Muscle layer of duodenum (tissue), 2 donors: ENCODE data around the gene NTM.

Experiments
- H3K27ac ChIP-seq: one replicate; pipeline ENCODE4 v1.7.0; 2013; ENCODE audit warnings: mild to moderate bottlenecking, low read length
- H3K27me3 ChIP-seq: one replicate; pipeline ENCODE4 v1.7.0; 2013; ENCODE audit warnings: low read depth, mild to moderate bottlenecking, control low read depth, low read length
- H3K36me3 ChIP-seq, 2 donors: one replicate each; pipeline ENCODE4 v1.7.0; 2013; ENCODE audit warnings: low read length in 2 of 2, control low read depth in 1 of 2, mild to moderate bottlenecking in 1 of 2; ENCODE audit not compliant: insufficient read depth in 2 of 2, control insufficient read depth in 1 of 2
- H3K4me1 ChIP-seq, 2 donors: one replicate each; pipeline ENCODE4 v1.7.0; 2013; ENCODE audit warnings: low read length in 2 of 2, mild to moderate bottlenecking in 2 of 2, control low read depth in 1 of 2, moderate library complexity in 1 of 2; ENCODE audit not compliant: insufficient read depth in 2 of 2, control insufficient read depth in 1 of 2
- H3K4me3 ChIP-seq, 2 donors: one replicate each; pipeline ENCODE4 v1.7.0; 2013; ENCODE audit warnings: low read length in 2 of 2, low read depth in 1 of 2, mild to moderate bottlenecking in 1 of 2
- H3K9me3 ChIP-seq, 2 donors: one replicate each; pipeline ENCODE4 v1.7.0; 2013; ENCODE audit warnings: low read length in 2 of 2, control low read depth in 1 of 2, mild to moderate bottlenecking in 1 of 2; ENCODE audit not compliant: control insufficient read depth in 1 of 2
- donor health status: healthy.

The NTM gene

GRCh38 chr11:132284611-132285010 lies 914.2 kb downstream of the NTM start:
- Histone ChIP-seq H3K27ac (no peak overlapping the region), H3K36me3 (no peaks in the 10 kb centered on the region), H3K4me1 (peaks cover 0 to 20% of the 10 kb centered on the region in 2 donors), H3K9me3 (no peaks in the 10 kb centered on the region), H3K4me3 (no peak overlapping the region), H3K27me3 (no peaks in the 10 kb centered on the region)

DNA sequence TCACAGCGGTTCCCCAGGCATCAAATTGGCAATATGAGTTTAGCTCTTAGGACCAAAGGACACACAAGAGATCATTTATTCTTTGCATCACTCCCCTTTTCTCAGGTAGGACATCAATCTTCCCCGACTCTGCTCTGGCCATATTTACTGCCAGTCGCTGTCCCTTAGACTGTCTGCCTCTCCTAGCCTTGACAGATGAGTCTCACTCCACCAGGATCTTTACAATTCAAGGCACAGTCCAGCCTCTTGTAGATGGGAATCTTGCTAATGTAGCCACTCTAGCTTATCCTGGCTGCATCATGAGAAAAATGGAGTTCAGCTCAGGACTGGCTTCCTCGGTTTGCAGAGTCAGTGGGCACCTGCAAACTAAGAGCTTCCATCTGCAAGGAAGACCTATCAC lies 915.2 kb downstream of the NTM start:
- Histone ChIP-seq H3K36me3 (no peaks in the 10 kb centered on the region), H3K27ac (no peak overlapping the region), H3K9me3 (no peaks in the 10 kb centered on the region), H3K27me3 (no peaks in the 10 kb centered on the region), H3K4me1 (peaks cover 0 to 20% of the 10 kb centered on the region in 2 donors), H3K4me3 (no peak overlapping the region)

DNA sequence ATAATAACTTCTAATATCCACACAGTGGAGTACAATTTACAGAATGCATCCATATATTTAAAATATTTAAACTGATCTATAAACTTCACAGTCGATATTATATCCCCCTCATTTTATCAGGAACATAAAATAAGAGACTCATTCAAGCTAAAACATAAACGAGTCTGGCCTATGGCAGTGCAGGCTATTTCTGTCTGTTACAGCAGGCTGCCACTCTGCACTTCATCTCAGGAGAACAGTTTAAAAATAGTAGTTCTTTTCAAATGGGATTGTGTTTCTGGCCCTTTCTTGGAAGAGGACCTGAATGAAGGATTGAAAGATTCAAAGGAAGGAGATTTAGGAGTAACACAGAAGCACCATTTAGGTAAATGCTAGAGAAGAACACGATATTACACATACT lies 915.7 kb downstream of the NTM start:
- Histone ChIP-seq H3K27me3 (no peaks in the 10 kb centered on the region), H3K4me1 (peaks cover 0 to 20% of the 10 kb centered on the region in 2 donors), H3K27ac (no peak overlapping the region), H3K36me3 (no peaks in the 10 kb centered on the region), H3K4me3 (no peak overlapping the region), H3K9me3 (no peaks in the 10 kb centered on the region)

DNA sequence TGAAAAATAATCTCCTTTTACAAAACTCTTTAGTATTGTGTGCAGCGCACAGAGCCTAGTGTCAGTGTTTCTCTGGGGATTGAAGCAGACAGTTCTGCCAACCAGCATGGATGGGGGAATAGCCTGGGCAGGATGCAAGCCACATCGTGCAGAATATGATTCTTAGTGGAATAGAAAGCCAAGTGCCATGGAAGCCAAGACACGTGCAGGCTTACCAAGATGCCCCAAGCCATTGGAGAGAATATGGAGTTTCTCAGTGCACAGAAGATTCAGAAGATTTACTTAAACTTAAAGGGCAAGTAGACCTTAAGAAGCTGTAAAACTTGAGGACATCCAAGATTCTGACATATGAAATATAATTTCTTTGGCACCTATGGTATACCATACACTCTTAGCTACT lies 917.6 kb downstream of the NTM start:
- Histone ChIP-seq H3K36me3 (no peaks in the 10 kb centered on the region), H3K4me1 (peaks cover 0 to 20% of the 10 kb centered on the region in 2 donors), H3K27ac (no peak overlapping the region), H3K27me3 (no peaks in the 10 kb centered on the region), H3K4me3 (no peak overlapping the region), H3K9me3 (no peaks in the 10 kb centered on the region)

DNA sequence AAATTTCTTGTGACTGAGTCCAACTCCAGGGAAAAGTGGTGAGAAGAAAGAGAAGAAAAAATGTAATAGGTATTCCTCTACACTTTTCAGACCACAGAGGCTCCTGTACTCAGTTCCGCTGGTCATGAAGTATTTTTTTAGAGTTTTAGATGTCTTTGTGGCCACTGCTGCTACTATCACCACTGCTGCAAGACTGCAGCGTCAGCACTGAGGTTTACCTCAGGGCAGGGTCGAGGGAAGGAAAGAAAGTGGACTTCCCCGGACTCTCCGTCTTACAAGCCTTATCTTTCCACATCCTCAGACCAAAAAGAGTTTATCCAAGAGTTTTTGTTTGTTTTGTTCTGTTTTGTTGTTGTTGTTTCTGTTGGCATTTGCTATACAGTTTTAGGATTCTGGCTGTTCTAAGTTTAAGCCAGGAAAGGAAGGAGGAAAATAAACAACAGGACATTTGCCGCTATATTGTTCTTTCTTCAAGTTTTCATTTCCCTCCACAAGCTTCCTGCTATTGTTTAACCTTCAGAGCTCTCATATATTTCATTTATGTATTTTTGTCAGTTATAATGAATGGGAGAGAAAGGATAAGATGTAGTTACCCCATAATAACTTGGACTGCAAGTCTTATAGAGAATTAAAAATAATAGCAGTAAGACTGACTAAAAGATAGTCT lies 919.3 kb downstream of the NTM start:
- Histone ChIP-seq H3K27me3 (no peaks in the 10 kb centered on the region), H3K27ac (no peak overlapping the region), H3K4me1 (peaks cover 0 to 18% of the 10 kb centered on the region in 2 donors), H3K9me3 (no peaks in the 10 kb centered on the region), H3K36me3 (no peaks in the 10 kb centered on the region), H3K4me3 (no peak overlapping the region)

DNA sequence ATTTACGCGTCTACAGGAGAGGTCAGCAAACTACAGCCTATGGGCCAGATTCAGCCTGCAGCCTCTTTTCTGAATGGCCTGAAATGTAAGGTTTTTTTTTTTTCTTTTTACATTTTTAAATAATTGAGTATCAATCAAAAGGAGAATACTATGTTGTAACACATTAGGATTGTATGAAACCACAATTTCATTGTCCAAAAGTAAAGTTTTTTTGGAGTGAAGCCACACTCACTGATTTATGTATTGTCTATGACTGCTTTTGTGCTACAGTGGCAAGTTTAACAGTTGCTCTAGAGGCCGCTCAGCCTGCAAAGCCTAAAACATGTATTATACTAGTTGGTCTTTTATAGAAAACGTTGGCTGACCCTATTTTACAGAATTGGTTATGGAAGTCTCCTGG lies 923.2 kb downstream of the NTM start:
- Histone ChIP-seq H3K4me3 (no peak overlapping the region), H3K4me1 (no peaks in the 10 kb centered on the region), H3K27ac (no peak overlapping the region), H3K9me3 (no peaks in the 10 kb centered on the region), H3K36me3 (no peaks in the 10 kb centered on the region), H3K27me3 (no peaks in the 10 kb centered on the region)

GRCh38 chr11:132296946-132297610 lies 926.7 kb downstream of the NTM start:
- Histone ChIP-seq H3K4me1 (no peaks in the 10 kb centered on the region), H3K9me3 (no peaks in the 10 kb centered on the region), H3K27me3 (no peaks in the 10 kb centered on the region), H3K36me3 (no peaks in the 10 kb centered on the region), H3K27ac (no peak overlapping the region), H3K4me3 (no peak overlapping the region)

DNA sequence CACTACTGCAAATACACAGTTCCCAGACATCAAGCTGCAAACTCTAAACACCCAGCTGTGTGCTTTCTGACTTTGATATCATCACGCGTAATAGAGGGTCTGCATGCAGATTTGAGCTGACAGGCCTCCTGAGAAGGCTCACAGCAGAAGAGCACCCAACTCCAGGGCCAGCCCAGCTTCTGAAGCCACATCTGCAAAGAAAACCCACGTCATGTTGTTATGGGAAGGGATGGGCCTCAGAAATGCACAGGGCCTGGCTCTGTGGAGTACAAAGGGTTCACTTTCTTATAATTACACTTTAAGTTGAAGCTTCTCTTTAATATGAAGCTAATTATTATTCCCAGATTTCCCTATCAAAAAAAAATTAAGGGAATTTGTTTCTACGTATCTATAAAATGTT lies 927.9 kb downstream of the NTM start:
- H3K4me3 ChIP-seq = no peak overlapping the region
- no peaks in the 10 kb centered on the region for H3K9me3 ChIP-seq
- H3K36me3 ChIP-seq = no peaks in the 10 kb centered on the region
- no peaks in the 10 kb centered on the region for H3K4me1 ChIP-seq
- no peak overlapping the region for H3K27ac ChIP-seq
- no peaks in the 10 kb centered on the region for H3K27me3 ChIP-seq

DNA sequence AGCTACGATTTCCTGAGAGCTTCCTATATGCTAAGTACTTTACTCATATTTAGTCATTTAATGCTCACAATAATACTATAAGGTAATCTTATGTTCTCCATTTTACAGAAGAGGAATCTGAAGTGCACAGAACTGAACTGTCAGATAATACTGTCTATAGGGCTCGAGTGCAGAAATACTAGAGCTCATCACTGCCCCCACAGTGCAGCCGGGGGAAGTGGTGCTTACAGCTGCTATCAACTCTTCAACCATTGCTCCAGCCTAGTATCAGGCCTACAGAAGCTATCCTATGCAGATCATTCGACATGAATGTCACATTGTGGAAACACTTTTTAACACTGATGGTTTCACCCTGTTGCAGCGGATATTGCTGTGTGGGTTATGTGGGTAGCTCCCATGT lies 929.9 kb downstream of the NTM start:
- H3K4me1 ChIP-seq = no peaks in the 10 kb centered on the region
- no peak overlapping the region for H3K27ac ChIP-seq
- no peaks in the 10 kb centered on the region for H3K36me3 ChIP-seq
- H3K9me3 ChIP-seq = no peaks in the 10 kb centered on the region
- no peak overlapping the region for H3K4me3 ChIP-seq
- no peaks in the 10 kb centered on the region for H3K27me3 ChIP-seq

- no peaks in the 10 kb centered on the region for H3K4me1 ChIP-seq
- H3K9me3 ChIP-seq = no peaks in the 10 kb centered on the region
- no peaks in the 10 kb centered on the region for H3K27me3 ChIP-seq
- no peak overlapping the region for H3K4me3 ChIP-seq
- no peaks in the 10 kb centered on the region for H3K36me3 ChIP-seq
- H3K27ac ChIP-seq = no peak overlapping the region
Observed at GRCh38 chr11:132301465-132301864, 931.0 kb downstream of the NTM start.

DNA sequence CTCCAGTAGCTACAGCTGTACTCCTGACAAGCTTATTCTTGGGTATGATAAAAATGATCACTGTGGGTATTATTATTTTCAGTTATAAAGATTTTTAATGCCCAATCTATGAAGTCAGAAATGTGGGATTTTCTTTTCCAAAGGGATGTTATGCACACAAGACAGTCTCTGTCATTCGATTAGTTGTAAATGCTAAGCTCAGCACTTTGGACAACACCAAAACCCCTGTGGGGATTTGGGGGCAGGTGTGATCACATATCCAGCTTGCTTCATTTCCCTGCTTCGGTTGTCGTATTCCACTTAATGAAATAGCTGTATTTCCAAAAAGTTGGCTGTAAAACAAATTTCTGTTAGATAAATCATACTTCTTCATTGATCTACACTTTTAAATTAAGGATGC lies 931.5 kb downstream of the NTM start:
- no peaks in the 10 kb centered on the region for H3K9me3 ChIP-seq

More for the DNA sequence above, 931.5 kb downstream of the NTM start:
- H3K4me1 ChIP-seq = no peaks in the 10 kb centered on the region
- no peak overlapping the region for H3K4me3 ChIP-seq
- H3K27me3 ChIP-seq = no peaks in the 10 kb centered on the region
- H3K27ac ChIP-seq = no peak overlapping the region
- H3K36me3 ChIP-seq = no peaks in the 10 kb centered on the region
